GM18502 (cell line): ENCODE data around the gene SMIM41.

Source experiments
- ATAC-seq: cut with Tn5 transposase; IDR thresholded peaks from one replicate; pipeline ENCODE4 v1.9.1; 2021; ENCODE audit warnings: mild to moderate bottlenecking; ENCODE audit not compliant: unreplicated experiment, poor library complexity

The SMIM41 gene

GRCh38 chr12:52062167-52063081 is 17.1 kb upstream of the SMIM41 start:
- no peak for ATAC-seq

DNA sequence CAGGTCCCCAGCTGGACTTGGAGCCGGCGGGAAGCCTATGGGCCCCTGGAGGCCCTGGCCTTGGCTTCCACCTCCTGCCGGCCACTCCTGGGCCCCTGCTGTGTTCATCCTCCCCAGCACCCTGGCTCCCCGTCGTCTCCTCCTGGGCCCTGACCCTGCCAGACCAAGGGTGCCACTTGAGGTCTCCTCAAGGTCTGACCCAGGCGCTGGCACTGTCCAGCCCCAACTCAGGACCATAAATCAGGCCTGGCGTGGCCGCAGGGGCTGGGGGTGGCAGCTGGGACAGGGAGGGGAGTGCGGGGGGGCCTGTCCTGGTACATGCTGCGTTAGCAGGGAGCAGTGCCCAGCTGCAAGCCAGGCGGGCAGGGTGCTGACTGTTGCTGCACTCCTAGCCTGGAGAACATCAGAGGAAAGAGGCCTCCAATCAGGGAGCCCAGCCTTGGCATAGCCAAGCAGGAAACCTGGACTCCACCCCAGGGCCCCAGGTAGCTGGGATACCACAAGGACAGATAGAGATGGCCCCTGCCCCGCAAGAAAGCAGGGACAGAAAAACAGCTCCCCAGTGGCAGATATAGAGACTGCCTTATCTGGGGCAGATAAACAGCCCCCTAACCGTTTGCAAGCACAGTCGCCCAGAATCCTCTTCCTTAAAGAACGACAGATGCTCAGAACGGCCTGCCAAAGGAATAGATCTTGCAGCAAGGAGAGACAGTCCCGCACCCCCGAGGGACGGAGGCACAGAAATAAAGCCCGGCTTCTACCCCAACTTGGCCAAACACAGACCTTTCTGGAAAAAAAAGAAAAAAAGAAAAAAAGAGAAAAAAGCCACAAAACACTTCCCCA is 16.2 kb upstream of the SMIM41 start:
- no peak for ATAC-seq

GRCh38 chr12:52063981-52064649 is 15.4 kb upstream of the SMIM41 start:
- no peak for ATAC-seq

- no peak for ATAC-seq
Observed at GRCh38 chr12:52066346-52067080, 13.0 kb upstream of the SMIM41 start.

- ATAC-seq: no peak
Observed at GRCh38 chr12:52067081-52067374, 12.5 kb upstream of the SMIM41 start.

- ATAC-seq: peak; percentile 93
Observed at GRCh38 chr12:52069327-52070184, 9.9 kb upstream of the SMIM41 start, which contains the start of gene ATG101. TSS of gene ATG101 (plus strand) at chr12:52069978. CDS start at chr12:52073651, 3,673 bp downstream.

GRCh38 chr12:52070185-52070925 is 9.1 kb upstream of the SMIM41 start:
- ATAC-seq: peak; percentile 27

DNA sequence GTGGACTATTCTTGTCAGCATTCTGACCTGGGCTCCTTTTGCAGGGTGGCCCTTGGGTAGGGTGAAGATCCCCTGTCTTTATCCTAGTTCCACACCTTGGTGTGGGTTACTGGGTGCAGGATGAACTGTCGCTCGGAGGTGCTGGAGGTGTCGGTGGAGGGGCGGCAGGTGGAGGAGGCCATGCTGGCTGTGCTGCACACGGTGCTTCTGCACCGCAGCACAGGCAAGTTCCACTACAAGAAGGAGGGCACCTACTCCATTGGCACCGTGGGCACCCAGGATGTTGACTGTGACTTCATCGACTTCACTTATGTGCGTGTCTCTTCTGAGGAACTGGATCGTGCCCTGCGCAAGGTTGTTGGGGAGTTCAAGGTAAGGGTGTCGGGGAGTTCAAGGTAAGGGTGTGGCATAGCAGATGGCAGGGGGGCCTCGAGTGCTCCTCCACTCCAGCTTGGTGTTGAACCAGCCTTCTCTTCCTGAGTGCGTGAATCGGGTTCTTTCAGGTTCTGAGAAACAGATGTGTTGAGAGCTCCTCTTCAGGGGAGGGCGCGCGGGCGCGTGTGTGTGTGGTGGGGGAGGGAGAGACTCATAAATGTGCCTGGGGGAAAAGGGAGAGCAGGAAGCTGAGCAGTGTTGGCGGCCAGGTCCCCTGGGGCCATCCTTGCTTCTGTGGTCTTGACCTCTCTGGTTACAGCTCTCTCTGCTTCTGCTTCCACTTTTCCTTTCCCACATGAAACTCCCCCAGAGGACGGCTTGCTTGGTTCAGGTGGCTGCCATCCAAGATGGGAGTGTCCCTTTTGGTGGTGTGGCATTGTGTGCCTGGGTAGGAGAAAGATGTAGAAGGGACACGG is 5.7 kb upstream of the SMIM41 start:
- ATAC-seq: no peak

GRCh38 chr12:52074971-52075724 is 4.4 kb upstream of the SMIM41 start:
- ATAC-seq: no peak

GRCh38 chr12:52076811-52077210 is 2.7 kb upstream of the SMIM41 start:
- no peak for ATAC-seq

DNA sequence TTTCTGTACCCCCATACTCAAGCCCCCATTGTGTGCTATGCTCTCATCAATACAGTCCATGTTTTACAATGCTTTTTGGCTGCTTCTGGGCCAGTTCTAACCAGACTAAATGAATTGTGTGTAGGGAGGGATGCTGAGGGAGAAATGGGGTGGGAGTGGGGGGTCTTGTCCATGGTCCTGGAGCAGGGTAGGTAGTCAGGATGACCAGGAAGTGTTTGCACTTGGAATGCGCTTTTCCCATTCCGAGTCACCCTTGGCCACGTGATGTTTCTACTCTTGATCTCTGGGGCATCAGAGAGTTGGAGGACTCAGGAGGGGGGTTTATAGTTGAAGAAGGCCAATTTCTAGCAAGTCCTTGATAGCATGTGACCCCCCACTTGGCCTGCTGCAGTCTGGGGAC is 1.2 kb upstream of the SMIM41 start:
- no peak for ATAC-seq

DNA sequence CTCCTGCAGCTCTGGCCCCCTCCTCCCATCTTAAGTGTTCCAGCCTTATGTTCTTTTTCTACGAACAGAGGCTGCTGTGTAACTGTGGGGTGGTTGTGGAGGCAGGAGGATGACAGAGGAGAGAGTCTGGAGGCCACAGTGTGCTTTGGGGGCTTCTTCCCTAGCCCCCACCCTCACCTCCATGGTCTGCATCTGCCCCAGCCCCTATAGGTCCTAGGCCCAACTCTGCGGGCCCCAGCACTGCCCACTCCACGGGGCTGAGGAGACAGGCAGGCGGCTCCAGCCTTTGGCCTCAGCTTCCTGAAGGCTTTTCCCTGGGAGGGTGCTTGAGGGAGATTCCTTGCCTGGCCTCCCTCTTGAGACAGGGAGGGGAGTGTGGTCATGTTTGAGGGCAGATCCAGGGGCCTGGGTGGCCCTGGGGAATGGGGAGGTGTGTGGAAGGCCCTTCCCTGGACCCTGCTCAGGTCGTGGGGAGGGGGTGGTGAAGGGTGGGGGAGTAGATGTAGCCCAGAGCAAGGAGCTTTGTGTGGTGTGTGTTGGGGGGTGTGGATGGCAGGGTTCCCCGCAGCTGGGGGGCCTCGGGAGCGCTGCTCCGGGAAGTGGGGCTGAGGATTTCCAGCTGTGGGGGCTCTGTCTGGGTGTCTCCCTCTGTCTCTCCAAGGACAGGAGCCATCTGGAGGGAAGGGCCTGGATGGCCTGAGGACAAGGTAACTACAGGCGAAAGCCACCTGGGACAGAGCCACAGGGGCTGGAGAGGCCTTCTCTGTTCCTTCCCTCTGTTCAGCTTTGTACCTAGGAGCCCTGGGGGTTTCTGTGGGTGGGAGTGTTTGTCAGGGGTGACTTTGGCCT is 1.1 kb downstream of the SMIM41 start:
- ATAC-seq: no peak

GRCh38 chr12:52081263-52081733 is 1.8 kb downstream of the SMIM41 start:
- peak; percentile 70 for ATAC-seq

- ATAC-seq: no peak
Observed at GRCh38 chr12:52082026-52082668, 2.6 kb downstream of the SMIM41 start.

GRCh38 chr12:52082669-52082987 is 3.1 kb downstream of the SMIM41 start:
- no peak for ATAC-seq
